IPS DF 4.7 (cell line): ENCODE results near the gene TMEM164.

Experiments
- DNase-seq: peaks from one replicate; pipeline ENCODE4 v3.0.0-alpha.2; 2013; ENCODE audit warnings: low spot score; ENCODE audit errors: extremely low read depth

TMEM164 gene

DNA sequence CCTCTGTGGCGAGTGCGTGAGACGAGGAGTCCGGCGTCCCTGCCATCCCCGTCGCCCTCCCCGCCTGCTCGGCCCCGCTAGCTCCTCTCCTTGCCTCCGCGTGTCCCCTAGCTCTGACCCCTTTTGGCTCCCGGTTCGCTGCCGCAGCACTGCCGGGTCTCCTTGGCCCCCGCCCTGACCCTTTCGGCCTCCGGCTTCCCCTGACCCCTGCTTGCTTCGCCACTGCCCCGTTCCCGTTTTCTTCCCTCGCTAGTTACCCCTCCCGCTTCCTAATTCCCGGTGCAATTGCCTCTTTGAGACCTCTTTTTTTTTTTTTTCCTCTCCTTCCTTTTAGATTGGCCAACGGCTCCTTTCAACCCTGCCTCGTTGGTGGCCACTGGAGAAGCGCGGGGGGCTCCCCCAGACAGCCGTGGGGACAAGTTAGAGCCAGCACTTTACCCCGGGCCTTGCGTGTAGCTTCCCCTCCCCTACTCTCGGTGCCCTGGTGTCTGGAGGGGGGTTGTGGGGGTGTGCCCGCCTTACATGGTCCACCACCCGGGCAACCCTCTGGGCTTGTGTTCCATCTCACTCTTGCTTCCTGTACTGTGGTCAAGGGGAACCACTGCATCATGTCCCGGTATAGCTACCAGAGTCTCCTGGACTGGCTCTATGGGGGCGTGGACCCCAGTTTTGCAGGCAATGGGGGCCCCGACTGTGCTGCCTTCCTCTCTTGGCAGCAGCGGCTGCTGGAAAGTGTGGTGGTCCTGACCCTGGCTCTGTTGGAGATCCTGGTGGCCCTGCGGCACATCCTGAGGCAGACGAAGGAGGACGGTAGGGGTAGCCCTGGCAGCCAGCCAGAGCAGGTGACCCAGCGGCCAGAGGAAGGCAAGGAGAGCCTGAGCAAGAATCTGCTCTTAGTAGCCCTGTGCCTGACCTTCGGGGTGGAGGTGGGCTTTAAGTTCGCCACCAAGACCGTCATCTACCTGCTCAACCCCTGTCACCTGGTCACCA is 548 bp downstream of the TMEM164 start:
- no peak for DNase-seq

- no peak for DNase-seq
These were observed 1.3 kb downstream of the TMEM164 start for GRCh38 chrX:110004215-110004614.

DNA sequence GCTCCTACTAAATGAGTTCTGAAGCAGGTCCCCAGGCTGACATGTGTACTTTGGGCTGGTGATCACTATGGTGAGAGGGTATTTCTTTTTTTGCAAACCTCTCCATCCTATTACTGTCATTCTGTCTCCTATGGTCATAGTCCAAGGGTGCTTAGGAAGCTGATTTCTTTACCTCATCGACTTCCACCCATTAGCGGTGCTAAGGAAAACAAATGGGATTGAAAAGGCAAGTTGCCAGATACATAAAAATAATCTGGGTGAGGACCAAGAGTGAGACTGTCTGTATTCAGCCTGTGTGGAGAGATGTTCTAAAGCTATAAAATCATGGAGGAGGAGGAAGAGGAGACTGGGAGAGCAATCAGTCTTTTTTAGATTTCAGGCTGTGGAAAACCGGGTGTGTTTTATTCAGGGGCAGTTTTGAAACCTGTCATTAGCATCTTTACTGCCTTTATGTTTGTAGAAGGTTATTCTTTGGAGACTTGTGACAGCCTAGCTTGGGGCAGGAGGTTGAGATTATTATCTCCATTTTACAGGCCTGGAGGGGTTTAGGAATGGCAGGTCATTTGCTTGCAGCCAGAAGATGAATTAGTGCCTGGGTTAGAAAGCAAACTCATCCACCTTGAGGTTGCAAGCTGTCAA is 1.9 kb downstream of the TMEM164 start:
- DNase-seq: no peak

DNA sequence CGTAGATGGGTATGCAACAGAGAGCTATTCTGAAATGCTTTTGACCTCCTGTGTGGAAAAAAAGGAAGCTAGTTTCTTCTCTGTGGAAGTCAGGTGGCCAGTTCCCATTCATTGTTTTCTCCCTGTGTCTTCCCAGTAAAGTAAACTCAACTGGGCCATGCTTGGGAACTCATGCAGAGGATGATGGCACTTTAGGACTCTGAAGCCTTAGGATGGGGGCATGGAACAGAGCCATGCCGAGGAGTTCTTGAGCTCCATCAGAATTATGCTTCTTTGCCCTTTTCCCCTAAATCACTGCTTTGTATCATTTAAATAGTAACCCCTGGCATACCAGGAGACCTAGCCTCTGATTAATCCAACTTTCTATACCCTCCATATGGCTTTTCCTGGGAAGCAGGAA is 3.2 kb downstream of the TMEM164 start:
- no peak for DNase-seq

DNA sequence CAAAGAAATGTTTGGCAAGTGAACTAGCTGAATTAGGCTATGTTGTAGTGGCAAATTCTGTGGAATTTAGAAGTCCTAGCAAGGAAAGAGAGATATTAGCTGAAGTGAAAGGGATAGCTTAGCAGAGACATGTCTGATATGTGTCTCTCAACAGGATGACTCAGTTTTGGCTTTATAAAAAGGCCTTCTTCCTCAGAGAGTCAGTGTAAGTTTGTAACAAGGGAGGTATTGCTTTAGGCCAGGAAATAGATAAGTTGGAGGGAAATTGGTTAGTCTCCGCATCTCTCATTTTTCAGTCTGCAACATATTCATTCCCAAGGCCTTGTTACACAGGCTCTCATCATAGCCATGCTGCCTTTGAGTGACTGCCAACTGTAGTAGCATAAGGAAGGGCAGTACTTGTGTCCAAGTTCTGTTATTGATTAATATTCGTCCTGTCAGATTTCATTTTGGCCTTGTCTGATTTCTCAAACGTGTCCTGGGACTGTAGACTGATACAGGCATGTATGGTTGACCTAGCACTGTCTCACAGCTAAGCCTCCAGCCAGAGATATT is 4.0 kb downstream of the TMEM164 start:
- DNase-seq: no peak

- DNase-seq: no peak
These were observed 5.2 kb downstream of the TMEM164 start for GRCh38 chrX:110008011-110008635.

DNA sequence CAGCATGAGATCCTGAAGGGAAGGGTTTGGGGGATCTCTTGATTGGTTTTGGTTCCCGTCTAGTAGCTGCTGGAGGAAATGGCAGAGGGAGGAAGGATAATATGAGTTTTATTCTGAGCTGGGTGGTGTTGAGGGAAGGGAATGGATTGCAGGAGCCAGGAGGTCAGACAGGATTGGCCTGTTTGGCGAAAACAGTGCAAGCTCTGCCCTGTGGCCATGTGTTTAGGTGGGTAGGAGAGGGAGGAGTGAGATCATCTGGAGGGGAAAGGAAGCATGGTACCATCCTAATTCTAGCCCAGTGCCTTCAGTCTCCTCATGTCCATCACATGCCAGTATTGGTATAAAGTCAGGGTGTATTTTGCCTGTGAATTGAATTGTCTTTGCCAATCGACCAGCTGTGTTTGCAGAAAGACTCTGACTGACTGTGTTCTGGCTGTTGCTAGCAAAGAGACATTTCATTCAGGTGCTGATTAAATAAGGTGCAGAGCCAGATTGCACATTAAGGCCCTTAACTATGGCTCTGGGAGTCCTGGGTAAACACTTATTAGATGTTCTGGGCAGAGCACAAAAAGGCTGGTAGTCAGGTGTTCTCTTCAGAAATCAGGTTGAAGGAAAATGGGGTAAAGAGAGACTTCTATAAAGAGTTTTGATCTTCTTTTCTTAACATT is 10.0 kb downstream of the TMEM164 start:
- no peak for DNase-seq

DNA sequence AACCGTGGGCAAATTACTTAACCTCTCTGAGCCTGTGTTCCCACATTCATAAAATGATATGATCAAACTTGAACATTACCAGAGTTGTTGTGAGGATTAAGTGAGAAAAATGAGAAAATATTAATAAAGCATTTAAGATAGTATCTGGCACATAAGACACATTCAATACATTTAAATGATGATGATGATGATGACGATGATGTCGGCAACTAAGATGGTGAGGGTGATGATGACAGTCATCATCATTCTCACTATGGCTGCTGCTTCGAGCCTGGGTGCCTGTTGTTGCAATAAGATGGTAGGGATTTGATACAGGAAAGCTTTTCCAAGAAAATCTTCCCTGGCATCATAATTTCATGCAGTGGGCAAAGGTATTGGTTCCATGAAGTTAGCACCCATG is 11.1 kb downstream of the TMEM164 start:
- DNase-seq: no peak

DNA sequence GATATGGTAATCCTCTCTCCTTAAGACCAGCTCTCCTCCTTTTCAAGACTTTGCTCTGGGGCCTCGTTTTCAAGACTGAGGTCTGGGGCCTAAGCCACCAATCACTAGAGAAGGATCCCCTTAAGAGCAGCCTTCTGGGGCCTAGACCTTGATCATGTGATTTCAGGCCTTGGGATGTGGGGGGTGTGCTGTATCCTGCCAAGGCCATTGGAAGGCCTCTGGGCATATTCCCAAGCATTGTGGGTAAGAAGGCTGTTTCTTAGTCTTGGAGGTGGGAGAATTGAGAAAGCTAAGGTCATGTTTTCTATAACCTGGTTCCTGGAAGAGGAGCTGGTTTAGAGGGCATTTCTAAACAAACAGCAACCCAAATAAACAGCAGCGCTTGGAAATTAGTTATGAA is 12.1 kb downstream of the TMEM164 start:
- DNase-seq: no peak

DNA sequence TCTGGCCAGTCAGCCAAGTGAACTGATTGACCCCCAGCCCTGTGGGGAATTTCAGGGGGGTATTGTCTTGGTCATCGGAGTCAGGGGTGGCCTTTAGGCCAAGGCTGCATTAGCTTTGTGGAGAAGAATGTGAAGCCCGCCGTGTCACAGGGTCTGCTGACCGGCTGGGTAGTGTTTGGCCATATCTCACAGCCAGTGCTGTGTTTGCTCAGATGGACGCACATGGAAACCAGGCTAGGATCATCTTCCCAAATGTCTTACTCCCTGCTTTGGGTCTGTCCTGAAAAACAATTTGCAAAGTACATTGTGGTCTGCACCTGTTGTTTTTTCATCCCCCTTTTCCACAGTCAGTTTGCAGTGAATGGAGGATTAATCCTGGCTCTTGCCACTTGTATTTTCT is 13.0 kb downstream of the TMEM164 start:
- DNase-seq: no peak

DNA sequence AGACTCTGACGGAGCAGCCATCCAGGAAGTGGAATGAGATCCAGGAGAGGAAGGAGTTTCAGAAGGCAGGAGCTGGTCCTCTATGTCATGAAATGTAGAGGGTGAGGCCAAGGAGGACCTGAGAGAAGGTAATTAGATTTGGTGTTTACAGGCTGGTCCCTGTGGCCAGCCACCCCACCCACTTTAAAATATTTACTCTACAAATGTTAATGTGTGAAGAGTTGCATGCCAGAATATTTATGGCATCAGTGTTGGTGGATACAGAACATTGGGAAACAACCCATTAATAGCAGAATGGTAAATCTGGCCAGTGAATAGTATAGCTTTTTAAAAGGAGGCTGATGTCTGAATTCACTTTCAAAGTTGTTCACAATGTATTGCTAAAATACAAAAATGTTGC is 17.6 kb downstream of the TMEM164 start:
- no peak for DNase-seq

- no peak for DNase-seq
These were observed 18.5 kb downstream of the TMEM164 start for GRCh38 chrX:110021258-110022022.

DNA sequence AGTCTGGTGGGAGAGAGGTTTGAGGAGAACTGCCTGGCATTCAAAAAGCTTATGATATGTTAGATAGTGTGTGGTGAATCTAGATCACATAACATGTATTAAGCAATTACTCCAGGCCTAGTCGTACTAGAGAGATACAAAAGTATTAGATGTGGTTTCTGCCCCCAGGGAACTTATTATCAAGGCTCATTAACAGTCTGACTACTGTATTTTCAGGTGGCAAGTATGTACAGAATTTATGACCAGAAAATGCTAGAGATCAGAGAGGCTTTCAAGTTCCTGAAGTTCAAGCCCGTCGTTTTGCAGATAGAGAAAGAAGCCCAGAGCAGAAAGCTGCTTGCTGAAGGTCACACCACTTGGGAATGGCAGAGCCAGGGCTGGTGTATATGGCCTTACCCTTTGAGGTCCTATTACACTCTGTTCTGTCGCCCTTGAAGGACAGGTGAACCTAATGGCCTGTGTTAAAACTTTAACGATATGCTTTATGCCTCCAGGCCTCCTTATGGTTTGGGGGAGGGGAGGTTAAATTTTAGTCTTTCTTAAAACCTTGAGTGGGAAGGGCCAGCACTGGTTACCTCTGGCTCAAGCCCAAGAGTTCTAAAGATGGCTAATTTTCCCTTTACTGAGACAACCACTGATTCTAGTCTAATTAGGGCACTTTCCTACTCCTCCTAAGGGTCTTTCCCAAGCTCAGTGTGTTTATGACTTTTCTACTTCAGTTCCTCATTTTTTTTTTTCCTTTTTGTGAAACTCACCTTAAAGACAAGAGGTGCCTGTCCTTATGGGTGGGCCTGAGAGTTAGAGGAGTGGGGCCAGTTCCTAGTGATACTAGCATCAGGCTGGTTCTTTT is 19.9 kb downstream of the TMEM164 start:
- DNase-seq: no peak

DNA sequence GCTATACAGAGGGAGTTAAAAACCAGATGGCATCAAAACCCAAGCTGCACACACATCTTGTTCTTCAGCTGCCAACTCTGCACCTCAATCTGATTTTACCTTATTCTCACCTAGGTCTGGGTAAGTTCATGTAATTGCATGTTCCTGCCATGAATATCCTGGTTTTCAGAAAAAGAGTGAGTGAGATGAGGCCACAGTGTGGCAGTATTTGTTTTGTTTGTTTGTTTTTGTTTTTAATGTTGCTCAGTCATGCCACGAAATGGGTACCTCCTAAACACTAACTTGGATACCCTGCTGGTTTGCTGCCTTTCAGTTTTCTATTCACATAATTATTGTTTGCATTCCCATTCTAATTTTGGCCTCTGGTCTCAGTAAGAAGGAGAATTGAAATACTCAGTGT is 22.5 kb downstream of the TMEM164 start:
- no peak for DNase-seq

- DNase-seq: no peak
These were observed 23.4 kb downstream of the TMEM164 start for GRCh38 chrX:110026099-110026844.

GRCh38 chrX:110032534-110033147 is 29.7 kb downstream of the TMEM164 start:
- no peak for DNase-seq

DNA sequence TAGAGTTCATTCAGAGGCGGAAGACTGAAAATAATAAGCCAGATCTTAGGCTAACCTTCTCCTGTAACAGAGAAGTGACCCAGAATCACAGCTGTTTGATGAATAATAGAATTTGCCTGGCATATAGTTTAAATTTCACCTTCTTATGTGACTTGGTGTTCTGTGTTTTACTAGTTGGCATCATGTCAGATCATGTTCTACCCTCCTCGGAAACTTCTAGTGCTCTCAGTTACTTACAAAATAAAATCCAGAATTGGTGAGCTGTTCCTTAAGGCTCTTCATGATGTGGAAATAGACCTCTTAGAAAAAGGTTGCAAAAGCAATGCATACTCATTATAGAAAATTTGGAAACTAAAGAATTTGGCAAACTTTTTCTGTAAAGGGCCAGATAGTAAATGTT is 31.1 kb downstream of the TMEM164 start:
- DNase-seq: no peak

- no peak for DNase-seq
These were observed 33.5 kb downstream of the TMEM164 start for GRCh38 chrX:110036162-110037033.
